ENCODE results near the gene ADGRA1.

DNA sequence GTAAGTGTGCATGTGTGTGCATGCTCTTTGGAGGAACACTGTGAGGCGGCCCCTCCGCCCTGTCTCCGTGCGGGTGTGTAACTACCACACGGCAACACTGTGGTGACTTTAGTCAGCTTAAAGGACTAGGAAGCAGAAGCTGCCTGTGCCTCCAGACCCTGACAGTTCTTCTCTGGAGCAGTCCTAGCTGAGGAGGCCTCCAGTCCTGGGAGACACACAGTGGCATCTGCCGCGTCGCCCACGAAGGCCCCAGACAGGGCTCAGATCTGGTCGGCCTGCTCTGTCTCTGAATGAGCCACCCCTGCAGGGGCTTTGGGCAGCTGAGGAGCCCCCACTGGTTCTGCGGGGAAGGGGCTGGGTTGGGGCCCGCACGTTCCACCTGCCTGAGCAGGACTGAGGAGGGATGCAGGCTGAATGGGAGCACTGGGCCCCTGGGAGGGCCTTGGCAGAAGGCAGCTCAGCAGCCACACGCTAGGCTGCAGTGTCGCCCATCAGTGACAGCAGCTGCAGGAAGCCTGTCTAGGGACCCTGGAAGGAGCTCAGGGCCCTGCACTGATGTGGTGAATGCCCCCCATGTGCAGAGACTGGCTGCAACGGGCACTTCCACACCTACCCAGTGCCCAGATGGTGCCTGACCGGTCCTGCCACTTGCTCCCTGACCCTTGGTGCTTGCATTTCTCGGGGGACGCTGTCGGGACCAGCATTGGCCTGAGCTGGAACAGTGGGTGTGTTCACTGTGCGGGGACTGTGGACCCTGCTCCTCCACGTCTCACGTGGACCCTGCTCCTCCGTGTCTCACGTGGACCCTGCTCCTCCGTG is 45.0 kb downstream of the ADGRA1 start:
- TF ChIP-seq, protein P1, sequence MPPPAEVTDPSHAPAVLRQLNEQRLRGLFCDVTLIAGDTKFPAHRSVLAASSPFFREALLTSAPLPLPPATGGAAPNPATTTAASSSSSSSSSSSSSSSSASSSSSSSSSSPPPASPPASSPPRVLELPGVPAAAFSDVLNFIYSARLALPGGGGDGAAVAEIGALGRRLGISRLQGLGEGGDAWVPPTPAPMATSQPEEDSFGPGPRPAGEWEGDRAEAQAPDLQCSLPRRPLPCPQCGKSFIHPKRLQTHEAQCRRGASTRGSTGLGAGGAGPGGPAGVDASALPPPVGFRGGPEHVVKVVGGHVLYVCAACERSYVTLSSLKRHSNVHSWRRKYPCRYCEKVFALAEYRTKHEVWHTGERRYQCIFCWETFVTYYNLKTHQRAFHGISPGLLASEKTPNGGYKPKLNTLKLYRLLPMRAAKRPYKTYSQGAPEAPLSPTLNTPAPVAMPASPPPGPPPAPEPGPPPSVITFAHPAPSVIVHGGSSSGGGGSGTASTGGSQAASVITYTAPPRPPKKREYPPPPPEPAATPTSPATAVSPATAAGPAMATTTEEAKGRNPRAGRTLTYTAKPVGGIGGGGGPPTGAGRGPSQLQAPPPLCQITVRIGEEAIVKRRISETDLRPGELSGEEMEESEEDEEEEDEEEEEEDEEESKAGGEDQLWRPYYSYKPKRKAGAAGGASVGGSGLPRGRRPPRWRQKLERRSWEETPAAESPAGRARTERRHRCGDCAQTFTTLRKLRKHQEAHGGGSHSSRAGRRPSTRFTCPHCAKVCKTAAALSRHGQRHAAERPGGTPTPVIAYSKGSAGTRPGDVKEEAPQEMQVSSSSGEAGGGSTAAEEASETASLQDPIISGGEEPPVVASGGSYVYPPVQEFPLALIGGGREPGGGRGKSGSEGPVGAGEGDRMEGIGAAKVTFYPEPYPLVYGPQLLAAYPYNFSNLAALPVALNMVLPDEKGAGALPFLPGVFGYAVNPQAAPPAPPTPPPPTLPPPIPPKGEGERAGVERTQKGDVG (CRISPR knock-in tag; IDR thresholded peaks at IDR 0.05): no peak
- TF ChIP-seq, protein P2, sequence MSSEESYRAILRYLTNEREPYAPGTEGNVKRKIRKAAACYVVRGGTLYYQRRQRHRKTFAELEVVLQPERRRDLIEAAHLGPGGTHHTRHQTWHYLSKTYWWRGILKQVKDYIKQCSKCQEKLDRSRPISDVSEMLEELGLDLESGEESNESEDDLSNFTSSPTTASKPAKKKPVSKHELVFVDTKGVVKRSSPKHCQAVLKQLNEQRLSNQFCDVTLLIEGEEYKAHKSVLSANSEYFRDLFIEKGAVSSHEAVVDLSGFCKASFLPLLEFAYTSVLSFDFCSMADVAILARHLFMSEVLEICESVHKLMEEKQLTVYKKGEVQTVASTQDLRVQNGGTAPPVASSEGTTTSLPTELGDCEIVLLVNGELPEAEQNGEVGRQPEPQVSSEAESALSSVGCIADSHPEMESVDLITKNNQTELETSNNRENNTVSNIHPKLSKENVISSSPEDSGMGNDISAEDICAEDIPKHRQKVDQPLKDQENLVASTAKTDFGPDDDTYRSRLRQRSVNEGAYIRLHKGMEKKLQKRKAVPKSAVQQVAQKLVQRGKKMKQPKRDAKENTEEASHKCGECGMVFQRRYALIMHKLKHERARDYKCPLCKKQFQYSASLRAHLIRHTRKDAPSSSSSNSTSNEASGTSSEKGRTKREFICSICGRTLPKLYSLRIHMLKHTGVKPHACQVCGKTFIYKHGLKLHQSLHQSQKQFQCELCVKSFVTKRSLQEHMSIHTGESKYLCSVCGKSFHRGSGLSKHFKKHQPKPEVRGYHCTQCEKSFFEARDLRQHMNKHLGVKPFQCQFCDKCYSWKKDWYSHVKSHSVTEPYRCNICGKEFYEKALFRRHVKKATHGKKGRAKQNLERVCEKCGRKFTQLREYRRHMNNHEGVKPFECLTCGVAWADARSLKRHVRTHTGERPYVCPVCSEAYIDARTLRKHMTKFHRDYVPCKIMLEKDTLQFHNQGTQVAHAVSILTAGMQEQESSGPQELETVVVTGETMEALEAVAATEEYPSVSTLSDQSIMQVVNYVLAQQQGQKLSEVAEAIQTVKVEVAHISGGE (CRISPR knock-in tag; IDR thresholded peaks at IDR 0.05): no peak
- TF ChIP-seq YBX1 (IDR thresholded peaks at IDR 0.05) (no peak), TAF1 (IDR thresholded peaks at IDR 0.05; ENCODE audit: borderline replicate concordance, low read depth, low read length) (no peak), ZNF274 (IDR thresholded peaks at IDR 0.05; ENCODE audit: insufficient read depth, insufficient read length) (no peak), RAD21 (IDR thresholded peaks at IDR 0.05; ENCODE audit: insufficient read depth, low read depth, low read length) (no peak), CTCF (IDR thresholded peaks at IDR 0.05 in 2 of 3, conservative IDR thresholded peaks at IDR 0.05 in 1 of 3; ENCODE audit: control insufficient read depth in 2 of 3, extremely low read depth in 1 of 3, insufficient read depth in 1 of 3, low read depth in 3 of 3, low read length in 3 of 3) (no peak), SMARCA5 (IDR thresholded peaks at IDR 0.05) (no peak), ZNF592 (IDR thresholded peaks at IDR 0.05) (no peak), RCOR1 (conservative IDR thresholded peaks at IDR 0.05; ENCODE audit: low read depth, low read length) (no peak), NRF1 (conservative IDR thresholded peaks at IDR 0.05; ENCODE audit: low read depth, low read length) (no peak)
- TF ChIP-seq, protein P3, sequence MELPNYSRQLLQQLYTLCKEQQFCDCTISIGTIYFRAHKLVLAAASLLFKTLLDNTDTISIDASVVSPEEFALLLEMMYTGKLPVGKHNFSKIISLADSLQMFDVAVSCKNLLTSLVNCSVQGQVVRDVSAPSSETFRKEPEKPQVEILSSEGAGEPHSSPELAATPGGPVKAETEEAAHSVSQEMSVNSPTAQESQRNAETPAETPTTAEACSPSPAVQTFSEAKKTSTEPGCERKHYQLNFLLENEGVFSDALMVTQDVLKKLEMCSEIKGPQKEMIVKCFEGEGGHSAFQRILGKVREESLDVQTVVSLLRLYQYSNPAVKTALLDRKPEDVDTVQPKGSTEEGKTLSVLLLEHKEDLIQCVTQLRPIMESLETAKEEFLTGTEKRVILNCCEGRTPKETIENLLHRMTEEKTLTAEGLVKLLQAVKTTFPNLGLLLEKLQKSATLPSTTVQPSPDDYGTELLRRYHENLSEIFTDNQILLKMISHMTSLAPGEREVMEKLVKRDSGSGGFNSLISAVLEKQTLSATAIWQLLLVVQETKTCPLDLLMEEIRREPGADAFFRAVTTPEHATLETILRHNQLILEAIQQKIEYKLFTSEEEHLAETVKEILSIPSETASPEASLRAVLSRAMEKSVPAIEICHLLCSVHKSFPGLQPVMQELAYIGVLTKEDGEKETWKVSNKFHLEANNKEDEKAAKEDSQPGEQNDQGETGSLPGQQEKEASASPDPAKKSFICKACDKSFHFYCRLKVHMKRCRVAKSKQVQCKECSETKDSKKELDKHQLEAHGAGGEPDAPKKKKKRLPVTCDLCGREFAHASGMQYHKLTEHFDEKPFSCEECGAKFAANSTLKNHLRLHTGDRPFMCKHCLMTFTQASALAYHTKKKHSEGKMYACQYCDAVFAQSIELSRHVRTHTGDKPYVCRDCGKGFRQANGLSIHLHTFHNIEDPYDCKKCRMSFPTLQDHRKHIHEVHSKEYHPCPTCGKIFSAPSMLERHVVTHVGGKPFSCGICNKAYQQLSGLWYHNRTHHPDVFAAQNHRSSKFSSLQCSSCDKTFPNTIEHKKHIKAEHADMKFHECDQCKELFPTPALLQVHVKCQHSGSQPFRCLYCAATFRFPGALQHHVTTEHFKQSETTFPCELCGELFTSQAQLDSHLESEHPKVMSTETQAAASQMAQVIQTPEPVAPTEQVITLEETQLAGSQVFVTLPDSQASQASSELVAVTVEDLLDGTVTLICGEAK (IDR thresholded peaks at IDR 0.05; ENCODE audit: borderline replicate concordance): no peak
